ENCODE data around the gene CCDC61.
A peak's percentile ranks its signal among the peaks of the same experiment; 100 is the strongest.

CCDC61 gene

DNA sequence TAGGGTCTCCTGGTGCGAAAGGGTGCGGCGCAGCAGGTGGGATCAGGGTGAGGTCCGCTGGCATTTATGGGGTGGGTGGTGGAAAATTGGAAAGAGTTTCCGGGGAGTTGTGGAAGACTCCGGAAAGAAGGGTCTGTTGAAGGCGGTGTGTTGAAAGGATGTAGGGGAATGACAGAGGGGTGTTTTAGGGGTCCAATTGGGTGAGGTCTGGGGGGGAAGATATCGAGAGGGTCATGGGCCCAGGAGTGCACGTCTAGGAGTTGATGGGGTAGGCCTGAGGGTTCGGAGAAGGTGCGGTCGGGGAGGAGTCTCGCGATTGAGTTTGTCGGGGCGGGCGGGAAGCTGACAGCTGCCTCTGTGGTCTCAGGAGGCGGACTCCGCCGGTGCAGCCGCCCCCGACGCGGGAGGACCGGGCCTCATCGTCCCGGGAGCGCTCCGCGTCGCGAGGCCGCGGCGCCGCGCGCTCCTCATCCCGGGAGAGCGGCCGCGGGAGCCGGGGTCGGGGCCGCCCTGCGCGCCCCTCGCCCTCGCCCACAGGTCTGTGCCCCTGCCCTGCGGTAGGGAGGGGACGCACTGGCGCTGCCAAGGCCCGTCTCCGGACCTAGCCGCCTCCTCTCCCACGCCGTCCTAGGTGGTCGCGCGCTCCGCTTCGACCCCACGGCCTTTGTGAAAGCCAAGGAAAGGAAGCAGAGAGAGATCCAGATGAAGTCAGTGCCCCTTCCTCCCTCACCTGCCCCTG lies 20.6 kb downstream of the CCDC61 start:
- DNase-seq (ENCODE audit: low read depth), result no peak

DNA sequence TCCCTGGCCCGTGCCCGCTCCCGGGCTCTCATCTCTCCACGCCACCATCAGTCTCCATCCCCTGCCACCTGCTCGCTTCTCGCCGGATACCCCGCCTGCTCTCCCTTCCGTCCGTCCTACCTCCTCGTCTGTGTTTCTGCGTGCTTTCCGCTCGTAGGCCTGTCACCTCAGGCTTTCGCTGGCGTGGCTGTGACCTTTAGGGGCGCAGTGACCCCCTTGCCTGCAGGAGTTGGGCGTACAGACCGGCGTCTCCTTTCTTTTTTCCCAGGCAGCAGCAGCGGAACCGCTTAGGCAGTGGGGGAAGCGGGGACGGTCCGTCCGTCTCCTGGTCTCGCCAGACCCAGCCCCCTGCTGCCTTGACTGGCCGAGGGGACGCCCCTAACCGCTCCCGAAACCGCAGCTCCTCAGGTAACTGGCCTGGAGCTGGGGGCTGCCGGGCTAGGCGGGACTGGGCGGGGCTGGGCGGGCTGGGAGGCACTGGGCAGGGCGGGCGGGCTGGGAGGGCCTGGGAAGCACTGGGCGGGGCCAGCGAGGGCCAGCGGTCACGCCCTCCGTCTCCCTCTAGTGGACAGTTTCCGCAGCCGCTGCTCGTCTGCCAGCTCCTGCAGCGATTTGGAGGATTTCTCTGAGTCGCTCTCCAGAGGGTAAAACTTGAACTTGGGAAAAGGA lies 21.3 kb downstream of the CCDC61 start:
- DNase-seq (ENCODE audit: low read depth), result peak; percentile 72

DNA sequence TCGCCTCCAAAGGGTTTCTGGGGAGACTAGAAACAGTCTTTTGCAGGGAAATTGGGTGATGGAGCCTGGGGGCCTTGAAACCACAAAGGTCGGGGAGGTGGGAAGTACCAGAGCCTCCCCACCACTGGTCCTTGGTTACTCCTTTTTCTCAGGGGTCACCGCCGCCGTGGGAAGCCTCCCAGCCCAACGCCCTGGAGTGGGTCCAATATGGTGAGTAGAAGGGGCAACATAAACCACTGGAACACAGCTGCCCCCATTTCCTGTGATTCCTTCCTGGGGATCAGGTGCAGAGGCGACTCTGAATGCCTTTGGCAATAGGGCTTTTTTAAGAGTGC lies 21.8 kb downstream of the CCDC61 start:
- no peak for DNase-seq (ENCODE audit: low read depth)

DNA sequence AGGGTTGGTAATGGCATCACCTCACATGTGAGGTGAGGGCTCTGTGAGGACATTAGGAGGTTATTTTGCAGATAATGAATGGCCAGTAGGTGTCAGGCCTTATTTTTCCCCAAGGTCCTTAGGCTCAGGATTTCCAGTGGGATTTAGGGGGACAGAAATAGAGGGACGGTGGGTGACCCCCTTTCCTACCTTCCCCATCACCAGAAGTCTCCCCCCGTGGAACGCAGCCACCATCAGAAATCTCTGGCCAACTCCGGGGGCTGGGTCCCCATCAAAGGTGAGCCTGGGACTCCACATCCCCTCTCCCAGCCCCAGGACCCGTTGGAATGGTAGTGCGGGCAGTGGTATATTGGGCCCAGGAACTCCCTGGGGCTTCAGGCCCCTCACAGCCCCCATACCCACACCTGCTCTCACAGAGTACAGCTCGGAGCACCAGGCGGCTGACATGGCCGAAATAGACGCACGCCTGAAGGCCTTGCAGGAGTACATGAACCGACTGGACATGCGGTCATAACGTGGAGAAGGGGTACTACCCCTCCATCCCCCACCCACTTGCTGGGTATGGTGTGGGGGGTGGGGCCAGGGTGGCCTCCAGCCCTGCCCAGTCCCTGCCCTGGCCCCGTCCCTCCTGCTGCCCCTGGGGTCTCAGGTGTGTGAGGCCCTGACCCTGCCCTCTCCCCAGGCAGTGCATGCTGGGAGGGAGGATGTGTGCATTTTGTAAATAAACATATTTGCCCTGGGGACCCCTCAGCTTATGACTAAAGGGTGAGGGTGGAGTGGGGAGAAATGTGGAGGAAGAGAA lies 22.8 kb downstream of the CCDC61 start:
- no peak for DNase-seq (ENCODE audit: low read depth)

DNA sequence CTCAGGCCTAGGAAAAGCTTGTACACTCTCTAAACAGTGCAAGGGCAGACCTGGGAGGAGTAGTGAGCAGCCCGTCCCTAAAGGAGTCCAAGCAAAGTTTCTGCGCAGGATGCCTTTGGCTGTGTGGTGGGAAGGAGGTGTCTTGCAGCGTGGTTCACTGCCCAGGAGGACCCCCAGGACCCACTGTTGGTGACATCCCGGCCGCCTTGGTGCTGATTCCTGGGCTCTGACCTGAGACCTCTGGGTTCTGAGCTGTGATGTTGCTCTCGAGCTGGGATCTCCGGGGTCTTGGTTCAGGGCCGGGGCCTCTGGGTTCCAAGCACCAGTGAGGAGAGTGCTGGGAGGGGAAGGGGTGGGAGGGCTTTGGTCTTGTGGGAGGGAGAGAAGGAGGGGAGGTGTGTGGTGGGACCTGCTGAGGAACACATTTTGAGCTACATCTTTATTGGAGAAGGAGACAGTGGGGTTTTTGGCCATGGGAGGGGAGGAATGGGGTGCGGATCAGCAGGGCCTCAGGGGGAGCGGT lies 23.5 kb downstream of the CCDC61 start:
- DNase-seq (ENCODE audit: low read depth), result no peak

DNA sequence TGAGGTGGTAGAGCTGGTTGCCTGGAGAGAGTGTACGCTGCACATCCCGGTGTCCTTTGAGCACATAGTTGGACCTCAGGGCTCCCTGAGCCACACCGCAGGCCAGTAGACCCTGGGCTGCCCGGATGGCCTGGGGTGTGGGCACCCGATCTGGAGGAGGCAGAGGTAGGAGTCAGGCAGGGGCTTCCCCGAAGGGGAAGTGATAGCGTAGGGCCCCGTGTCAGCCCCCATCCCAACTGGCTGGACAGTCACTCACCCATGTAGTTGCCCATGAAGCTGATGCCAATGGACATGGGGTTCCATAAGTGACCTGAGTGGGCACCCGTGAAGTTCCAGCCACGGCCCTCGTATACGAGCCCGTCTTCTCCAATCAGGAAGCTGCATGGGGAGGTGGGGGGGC lies 24.0 kb downstream of the CCDC61 start:
- DNase-seq (ENCODE audit: low read depth), result no peak

DNA sequence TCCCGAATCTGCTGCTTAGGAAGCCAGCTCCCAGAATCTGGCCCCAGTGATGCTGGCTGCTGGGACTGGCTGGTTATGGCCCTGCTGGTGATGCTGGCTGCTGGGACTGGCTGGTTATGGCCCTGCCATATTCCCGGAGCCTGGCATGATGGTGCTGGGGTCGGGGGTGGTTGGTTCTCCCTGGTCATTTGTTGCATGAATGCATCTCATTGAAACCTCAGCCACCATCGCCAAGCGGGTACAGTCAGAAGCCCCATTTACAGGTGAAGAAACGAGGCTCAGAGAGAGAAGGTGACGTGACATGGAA lies 25.5 kb downstream of the CCDC61 start:
- DNase-seq (ENCODE audit: low read depth), result no peak

DNA sequence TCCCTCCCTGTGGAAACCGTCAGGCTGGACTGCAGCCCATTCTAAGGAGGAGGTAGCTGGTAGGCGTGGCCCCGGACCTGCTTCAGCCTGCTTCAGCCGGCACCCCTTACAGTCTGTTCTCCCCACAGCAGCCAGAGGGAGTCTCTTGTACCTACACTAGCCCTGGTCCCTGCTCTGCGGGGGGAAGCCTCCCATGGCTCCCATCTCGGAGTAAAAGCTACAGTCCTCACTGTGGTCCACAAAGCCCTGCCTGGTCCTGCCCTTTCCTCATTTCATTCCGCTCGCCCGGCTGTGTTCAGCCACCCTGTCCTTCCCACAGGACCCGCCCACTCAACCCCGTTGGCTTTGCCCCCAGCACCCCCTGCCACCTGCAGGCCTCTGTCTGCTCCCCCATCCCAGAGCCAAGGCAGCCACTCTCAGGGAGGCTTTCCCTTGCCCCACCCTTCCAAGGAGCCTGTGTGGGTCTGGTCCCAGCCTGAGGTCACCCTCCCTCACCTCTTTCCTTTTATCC lies 26.3 kb downstream of the CCDC61 start:
- no peak for DNase-seq (ENCODE audit: low read depth)

DNA sequence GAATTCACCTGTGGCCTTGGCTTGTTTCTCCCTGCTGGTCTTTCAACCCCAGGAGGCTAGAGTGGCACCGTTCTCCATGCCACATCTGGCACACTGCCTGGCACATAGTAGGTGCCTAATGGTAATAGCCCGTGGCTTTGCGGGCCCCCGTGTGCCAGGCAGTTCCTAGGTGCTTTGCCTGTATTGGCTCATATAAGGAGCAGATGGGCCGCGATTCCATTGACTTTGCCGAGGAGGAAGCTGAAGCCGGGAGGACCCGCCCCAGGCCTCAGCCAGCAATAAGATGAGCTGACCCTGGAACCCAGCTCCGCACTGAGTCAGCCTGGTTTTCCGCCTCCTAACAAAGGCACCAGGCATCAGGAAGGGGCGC lies 26.8 kb downstream of the CCDC61 start:
- DNase-seq (ENCODE audit: low read depth), result no peak

DNA sequence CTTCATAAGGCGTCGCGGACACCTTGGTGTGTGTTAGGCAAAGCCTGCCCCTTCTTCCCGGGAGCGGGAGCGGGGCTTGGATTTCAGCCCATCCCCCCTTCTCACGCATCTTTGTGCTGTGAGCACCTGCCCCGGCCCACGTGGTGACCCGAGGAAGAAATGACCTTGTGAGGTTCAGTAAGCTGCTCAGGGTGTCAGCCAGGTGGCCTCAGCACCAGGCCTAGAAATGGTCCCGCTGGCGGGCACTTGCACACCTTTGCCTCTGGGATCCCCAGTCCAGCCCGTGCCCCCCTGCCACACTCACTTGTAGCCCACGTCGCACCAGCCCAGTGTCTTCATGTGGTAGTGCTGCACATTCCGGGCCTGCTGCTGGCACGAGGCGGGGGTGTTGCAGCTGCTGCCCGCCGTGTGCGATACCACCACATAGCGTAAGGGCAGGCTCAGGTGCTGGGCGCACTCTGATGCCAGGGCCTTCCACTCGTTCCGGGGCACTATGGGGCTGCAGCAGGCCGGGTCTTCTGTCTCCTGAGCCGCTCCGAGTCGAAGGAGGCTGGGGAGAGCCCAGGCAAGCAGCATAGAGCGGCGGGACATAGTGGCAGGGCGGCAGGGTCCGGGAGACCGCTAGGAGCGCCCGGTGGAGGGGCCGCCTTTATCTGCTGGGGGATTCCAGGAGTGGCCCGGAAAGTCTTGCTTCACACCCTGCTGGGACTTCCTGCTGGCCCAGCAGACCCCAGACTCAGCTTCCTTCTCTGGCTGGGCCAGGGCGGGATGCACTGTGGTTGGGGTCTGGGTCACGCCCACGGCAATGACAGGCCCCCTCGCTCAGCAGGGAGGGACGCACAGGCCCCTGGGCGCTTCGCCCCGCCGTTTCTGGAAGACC lies 27.4 kb downstream of the CCDC61 start, which contains the start of gene PGLYRP1:
TSS of gene PGLYRP1 (minus strand) at position 623 of the 880 bp plus-strand sequence. CDS start at position 591, 32 bp downstream.
- no peak for DNase-seq (ENCODE audit: low read depth)

DNA sequence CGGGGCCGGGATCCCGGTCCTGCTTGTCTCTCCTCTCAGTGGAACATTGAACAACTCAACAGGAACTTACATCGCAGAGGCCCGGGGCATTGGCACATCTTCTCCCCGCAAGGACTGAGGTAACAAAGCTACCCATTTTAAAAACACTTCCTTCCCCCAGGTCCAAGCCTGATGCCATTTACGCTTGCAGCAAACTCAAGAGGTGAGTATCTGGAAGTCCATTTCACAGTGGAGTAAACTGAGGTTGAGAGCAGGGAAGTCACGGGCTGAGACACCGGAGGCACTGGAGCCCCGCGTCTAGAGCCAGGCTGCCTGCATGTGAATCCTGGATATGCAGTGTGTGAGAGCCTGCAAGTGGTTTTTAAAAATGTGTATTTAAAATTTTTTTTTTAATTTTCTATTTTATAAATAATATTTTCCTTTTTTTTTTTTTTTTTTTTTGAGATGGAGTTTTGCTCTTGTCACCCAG lies 28.1 kb downstream of the CCDC61 start:
- no peak for DNase-seq (ENCODE audit: low read depth)

DNA sequence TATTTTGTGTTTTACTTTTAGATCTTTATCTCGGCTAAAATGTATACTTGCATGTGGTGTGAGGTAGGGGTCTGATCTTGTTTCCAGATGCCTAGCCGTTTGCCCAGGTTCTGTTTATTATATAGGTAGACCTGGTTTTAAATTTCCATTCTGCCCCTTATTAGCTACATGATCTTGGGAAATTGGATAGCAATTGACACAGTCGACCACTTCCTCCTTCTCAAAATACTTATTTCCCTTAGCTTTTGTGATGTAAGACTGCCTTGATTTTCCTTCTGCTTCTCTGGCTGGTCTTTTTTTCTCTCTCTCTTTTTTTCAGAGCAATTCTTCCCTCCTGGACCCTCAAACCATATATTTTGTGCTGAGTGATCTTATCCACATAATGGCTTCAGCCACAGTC lies 30.6 kb downstream of the CCDC61 start:
- DNase-seq (ENCODE audit: low read depth), result no peak

DNA sequence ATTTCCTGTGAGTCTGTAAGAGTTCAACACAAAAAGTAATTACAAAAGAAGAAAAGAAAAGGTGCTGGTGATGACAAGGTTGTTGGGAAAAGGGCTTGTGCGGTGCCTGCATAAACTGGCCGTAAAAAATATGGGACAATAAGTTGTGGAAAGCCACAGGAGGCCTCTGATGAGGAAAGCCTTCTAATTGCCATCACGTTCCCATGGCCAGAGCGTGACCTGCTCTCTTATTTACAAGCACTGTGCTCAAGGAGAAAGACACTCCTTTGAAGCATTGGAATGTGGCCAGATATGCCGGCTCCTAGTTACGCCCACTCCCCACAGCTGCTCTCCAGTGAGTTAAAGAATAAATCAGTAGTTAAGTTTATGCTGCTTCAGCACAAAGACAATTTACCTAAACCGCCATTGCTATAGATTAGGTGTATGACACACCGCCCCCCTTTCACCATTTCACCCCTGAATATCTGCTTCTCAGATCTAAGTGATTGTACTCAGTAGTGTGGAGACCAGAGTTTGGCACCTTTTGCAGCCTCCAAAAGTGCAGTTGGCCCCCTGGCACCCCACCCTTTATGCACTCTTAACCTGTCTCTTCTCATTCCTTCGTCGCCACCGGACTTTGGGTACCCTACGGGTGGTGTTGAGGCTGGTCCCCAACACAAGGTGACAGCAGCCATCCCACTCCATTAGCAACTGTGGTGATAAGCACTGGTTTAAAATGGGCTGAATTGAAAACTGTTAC lies 35.7 kb downstream of the CCDC61 start:
- DNase-seq (ENCODE audit: low read depth), result no peak

DNA sequence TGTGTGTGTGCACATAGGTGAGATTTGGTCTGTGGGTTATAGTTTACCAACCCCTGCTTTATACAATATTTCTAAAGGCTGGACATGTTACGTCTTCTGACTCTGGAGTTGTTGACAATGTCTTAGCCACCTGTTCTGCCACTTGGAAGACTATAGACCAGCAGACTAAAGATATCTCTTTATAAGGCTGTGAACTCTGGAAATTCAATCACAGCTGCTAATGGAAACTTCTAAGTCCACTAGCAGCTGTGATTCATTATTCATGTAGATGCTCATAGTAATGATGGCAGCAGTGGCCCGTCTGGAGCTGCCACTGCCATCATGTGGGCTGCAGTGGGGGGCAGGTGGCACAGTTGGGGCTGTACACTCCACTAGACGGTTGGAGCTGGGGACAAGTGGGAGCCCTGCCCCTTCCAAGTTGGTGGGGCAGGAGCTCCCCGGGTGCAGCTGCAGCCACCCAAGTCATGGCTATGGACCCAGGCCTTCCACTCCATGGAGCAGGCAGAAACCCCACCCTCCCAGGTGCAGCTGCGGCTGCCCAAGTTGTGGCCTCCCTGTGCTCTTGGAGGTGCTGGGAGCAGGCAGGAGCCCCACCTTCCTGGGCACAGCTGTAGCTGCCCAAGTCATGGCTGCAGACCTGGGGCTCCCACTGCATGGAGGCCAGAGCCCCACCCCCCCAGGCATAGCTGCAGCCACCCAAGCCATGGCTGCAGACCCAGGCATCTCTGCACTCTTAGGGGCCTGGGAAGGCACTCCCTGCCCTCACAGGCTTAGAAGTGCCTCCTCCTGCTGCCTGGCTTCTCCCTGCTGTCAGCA lies 36.7 kb downstream of the CCDC61 start:
- DNase-seq (ENCODE audit: low read depth), result no peak

DNA sequence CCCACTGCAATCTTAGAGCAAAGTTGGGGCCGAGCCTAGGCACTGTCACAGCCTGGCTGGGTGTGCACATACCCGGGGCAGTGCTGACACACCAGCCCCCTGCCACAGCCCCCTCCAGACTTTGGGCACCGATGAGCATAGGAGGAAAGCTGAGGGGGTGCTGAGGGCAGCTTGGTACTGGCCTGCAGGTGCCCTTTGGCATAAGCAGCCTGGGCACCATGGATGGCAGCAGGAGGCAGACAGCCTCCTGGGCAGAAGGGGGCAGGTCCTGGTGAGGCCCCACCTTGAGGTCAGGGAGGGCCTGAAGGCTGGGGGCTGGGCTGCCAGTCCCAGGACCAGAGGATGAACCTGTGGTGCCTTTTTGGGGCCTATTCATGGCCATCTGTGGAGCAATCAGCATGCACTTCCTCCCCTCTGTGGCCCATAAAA lies 37.3 kb downstream of the CCDC61 start:
- no peak for DNase-seq (ENCODE audit: low read depth)

DNA sequence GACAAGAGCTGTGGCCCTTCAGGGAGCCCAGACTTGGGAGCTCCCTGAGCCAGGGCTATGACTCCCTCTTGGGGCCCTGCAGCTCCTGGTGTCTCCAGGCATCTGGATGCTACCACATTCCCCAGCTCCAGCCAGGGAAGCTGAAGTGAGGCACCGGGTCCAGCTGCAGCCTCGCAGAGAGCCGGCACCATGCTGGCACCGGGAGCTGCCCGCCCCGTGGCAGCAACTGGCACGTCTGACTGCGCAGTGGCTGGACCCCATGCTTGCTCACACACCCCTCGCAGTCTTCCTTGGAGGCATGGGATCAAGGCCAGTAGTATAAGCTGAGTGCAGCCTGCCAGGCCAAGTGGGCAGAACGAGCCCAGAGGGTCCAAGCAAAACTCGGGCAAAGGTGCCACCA lies 38.1 kb downstream of the CCDC61 start:
- DNase-seq (ENCODE audit: low read depth), result no peak

DNA sequence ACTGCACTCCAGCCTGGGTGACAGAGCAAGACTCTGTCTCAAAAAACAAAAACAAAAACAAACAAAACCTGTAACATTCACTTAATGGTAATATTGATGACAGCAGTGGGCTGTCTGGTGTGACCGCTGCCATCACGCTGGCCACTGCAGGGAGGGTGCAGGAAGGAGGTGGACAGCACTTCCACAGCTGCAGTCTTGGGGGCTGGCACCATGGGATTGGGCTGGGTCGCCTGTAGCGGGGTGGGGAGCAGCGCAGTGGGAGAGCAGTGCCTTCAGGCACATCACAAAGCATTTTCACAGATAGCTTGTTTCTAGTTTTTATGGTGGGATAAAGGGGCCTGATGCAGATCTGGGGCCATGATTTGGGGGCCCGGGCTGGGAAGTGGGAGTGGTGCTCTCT lies 40.3 kb downstream of the CCDC61 start:
- DNase-seq (ENCODE audit: low read depth), result no peak

DNA sequence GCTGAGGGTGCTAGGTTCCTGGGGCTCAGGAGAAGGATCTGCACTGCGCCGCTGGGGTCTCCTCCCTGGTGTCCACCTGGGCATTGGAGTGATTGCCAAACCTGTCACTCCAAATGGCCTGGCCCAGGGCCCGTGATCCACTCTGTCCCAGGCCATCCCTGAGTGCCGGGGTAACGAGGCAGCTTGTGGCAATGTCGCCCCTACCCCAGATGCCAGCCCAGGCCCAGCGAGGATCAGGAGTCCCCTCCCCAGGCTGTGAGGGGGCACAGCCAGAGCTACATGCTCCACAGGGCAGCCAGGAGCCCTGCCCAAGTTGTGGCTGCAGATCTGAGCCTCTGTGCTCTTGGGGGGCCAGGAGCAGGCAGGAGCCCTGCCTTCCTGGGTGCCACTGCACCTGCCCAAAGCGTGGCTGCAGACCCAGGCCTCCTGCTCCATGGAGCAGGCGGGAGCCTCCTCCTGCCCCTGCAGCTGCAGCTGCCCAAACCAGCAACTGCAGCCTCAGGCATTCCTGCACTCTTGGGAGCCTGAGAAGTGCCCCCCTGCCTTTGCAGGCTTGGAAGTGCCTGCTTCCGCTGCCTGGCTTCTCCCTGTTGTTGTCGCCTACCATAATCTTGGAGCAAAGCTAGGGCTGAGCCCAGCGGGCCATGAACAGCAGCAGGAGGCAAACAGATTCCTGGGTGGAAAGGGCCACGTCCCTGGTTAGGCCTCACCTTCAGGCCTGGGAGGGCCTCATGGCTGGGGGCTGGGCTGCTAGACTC lies 40.9 kb downstream of the CCDC61 start:
- no peak for DNase-seq (ENCODE audit: low read depth)

DNA sequence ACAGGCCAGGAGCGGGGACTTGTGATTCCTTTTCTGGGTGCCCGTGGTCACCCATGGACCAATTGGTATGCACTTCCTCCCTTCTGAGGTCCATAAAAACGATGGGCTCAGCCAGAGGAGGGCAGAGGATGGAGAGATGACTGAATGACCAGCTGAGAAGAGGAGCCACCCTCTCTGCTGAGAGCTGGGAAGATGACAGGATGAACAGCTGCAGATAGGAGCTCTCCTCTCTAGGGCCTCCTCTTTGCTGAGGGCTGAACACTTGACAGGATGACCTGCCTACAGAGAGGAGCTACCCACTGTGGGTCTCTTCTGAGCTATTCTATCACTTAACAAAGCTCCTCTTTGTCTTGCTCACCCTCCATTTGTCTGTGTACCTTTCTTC lies 41.5 kb downstream of the CCDC61 start:
- DNase-seq (ENCODE audit: low read depth), result no peak

All from activated T-cell treated with anti-CD3 and anti-CD28 coated beads for 24 hours (primary cell).